Activated CD4-positive, CD25-positive, alpha-beta regulatory T cell treated with anti-CD3 and anti-CD28 coated beads, Interleukin-2, amount 50 U/mL, for 24 hours (primary cell): ENCODE data around the gene SP1.

ENCODE experiments used
- ATAC-seq, 2 donors: fragments of 150-1000 bp; cut with Tn5 transposase; one replicate each; pipeline ENCODE4 v1.10.0; 2021; ENCODE audit warnings: mild to moderate bottlenecking in 1 of 2, moderate library complexity in 1 of 2

The SP1 gene

GRCh38 chr12:53452159-53453077 is 72.4 kb downstream of the SP1 start:
- peak; percentile 26 to 28 for ATAC-seq

- ATAC-seq: no peak
Observed at GRCh38 chr12:53453953-53454640, 74.1 kb downstream of the SP1 start.

- no peak for ATAC-seq
Observed at GRCh38 chr12:53454707-53455106, 74.7 kb downstream of the SP1 start.

GRCh38 chr12:53456654-53457366 is 76.8 kb downstream of the SP1 start:
- no peak for ATAC-seq

GRCh38 chr12:53459097-53459496 is 79.1 kb downstream of the SP1 start:
- no peak for ATAC-seq

GRCh38 chr12:53461059-53461458 is 81.1 kb downstream of the SP1 start:
- ATAC-seq: no peak

- no peak for ATAC-seq
Observed at GRCh38 chr12:53461591-53461990, 81.6 kb downstream of the SP1 start.

- ATAC-seq: no peak
Observed at GRCh38 chr12:53462935-53463334, 83.0 kb downstream of the SP1 start.

- ATAC-seq: peak in 1 of 2 donors; percentile 27
Observed at GRCh38 chr12:53463802-53464560, 84.0 kb downstream of the SP1 start.

GRCh38 chr12:53464685-53465418 is 84.9 kb downstream of the SP1 start:
- ATAC-seq: no peak

GRCh38 chr12:53465679-53466078 is 85.7 kb downstream of the SP1 start:
- ATAC-seq: no peak
